GM23338 (cell line): ENCODE results near the gene MORN4. TPM values are rescaled to one million over a fixed set of nuclear protein-coding genes. Genes with fewer than 3 reads are reported as not detected.

Experiments used
- ATAC-seq: fragments of 200-7000 bp; cut with Tn5 transposase; 3 replicates; pipeline ENCODE4 v1.9.1; 2020
- DNase-seq: peaks from one replicate; pipeline ENCODE4 v3.0.0-alpha.2; 2015; ENCODE audit warnings: low spot score
- H2AFZ ChIP-seq: fragments of 200-600 bp; sonication (generic); 2 replicates; pipeline ENCODE4 v1.8.0; 2016; ENCODE audit warnings: antibody characterized with exemption, mild to moderate bottlenecking, moderate library complexity
- H3F3A ChIP-seq: fragments of 200-600 bp; sonication (generic); replicated peaks from 2 replicates; pipeline ENCODE4 v1.8.0; 2017; ENCODE audit warnings: antibody characterized with exemption, mixed run types, low read depth
- H3K27ac ChIP-seq: fragments of 200-600 bp; sonication (generic); 2 replicates; pipeline ENCODE4 v1.6.1; 2016; ENCODE audit warnings: low read depth
- H3K27me3 ChIP-seq: fragments of 200-600 bp; sonication (generic); 2 replicates; pipeline ENCODE4 v1.8.0; 2016; ENCODE audit warnings: mild to moderate bottlenecking, mixed run types, moderate library complexity; ENCODE audit not compliant: insufficient read depth
- H3K36me3 ChIP-seq: fragments of 200-600 bp; sonication (generic); 2 replicates; pipeline ENCODE4 v1.8.0; 2016; ENCODE audit warnings: mild to moderate bottlenecking; ENCODE audit not compliant: insufficient read depth
- H3K4me1 ChIP-seq: fragments of 200-600 bp; sonication (generic); 2 replicates; pipeline ENCODE4 v1.8.0; 2016; ENCODE audit warnings: mild to moderate bottlenecking, moderate library complexity; ENCODE audit not compliant: insufficient read depth
- H3K4me2 ChIP-seq: fragments of 200-600 bp; sonication (generic); 2 replicates; pipeline ENCODE4 v1.7.1; 2017; ENCODE audit warnings: mixed run types
- H3K4me3 ChIP-seq: fragments of 200-600 bp; sonication (generic); 2 replicates; pipeline ENCODE4 v1.6.1; 2016; ENCODE audit warnings: mixed run types
- H3K79me2 ChIP-seq: fragments of 200-600 bp; sonication (generic); replicated peaks from 2 replicates; pipeline ENCODE4 v1.8.0; 2017; ENCODE audit warnings: mild to moderate bottlenecking; ENCODE audit not compliant: insufficient read depth
- H3K9me2 ChIP-seq: fragments of 200-600 bp; sonication (generic); 2 replicates; pipeline ENCODE4 v1.8.0; 2017; ENCODE audit not compliant: insufficient read depth
- H4K20me1 ChIP-seq: fragments of 200-600 bp; sonication (generic); replicated peaks from 2 replicates; pipeline ENCODE4 v1.8.0; 2017; ENCODE audit warnings: mild to moderate bottlenecking; ENCODE audit not compliant: insufficient read depth
- H3K27ac Mint-ChIP-seq: 2 replicates; pipeline ENCODE4 v1.8.0; 2020; ENCODE audit warnings: inconsistent platforms, mild to moderate bottlenecking, moderate library complexity, mixed read lengths
- H3K27me3 Mint-ChIP-seq: 3 replicates; pipeline ENCODE4 v1.8.0; 2022; ENCODE audit warnings: low read depth, mild to moderate bottlenecking, moderate library complexity, mixed read lengths, inconsistent platforms; ENCODE audit not compliant: insufficient read depth, poor library complexity
- H3K36me3 Mint-ChIP-seq: 3 replicates; pipeline ENCODE4 v1.8.0; 2021; ENCODE audit warnings: low read depth, mild to moderate bottlenecking, inconsistent platforms, moderate library complexity, mixed read lengths
- H3K4me1 Mint-ChIP-seq: 3 replicates; pipeline ENCODE4 v1.8.0; 2020; ENCODE audit warnings: mild to moderate bottlenecking, inconsistent platforms, mixed read lengths
- H3K4me3 Mint-ChIP-seq: 3 replicates; pipeline ENCODE4 v1.8.0; 2021; ENCODE audit warnings: moderate library complexity, mild to moderate bottlenecking, inconsistent platforms, mixed read lengths
- H3K9me3 Mint-ChIP-seq: 3 replicates; pipeline ENCODE4 v1.8.0; 2020; ENCODE audit warnings: moderate library complexity, mild to moderate bottlenecking, inconsistent platforms, mixed read lengths
- CREB1 ChIP-seq: fragments of 250-450 bp; sonication (Bioruptor Pico); IDR thresholded peaks from 2 replicates; pipeline ENCODE4 v1.5.0; 2020; ENCODE audit warnings: low read depth, mild to moderate bottlenecking, moderate library complexity
- JUNB ChIP-seq: IDR thresholded peaks from one replicate; pipeline ENCODE4 v1.6.1; 2016; ENCODE audit warnings: antibody characterized with exemption; ENCODE audit not compliant: unreplicated experiment
- NANOG ChIP-seq: IDR thresholded peaks from 2 replicates; pipeline ENCODE4 v1.6.1; 2016; ENCODE audit warnings: antibody characterized with exemption, borderline replicate concordance
- POLR2AphosphoS5 ChIP-seq: IDR thresholded peaks from 2 replicates; pipeline ENCODE4 v1.6.1; 2016; ENCODE audit warnings: antibody characterized with exemption, low read depth
- STAT1 ChIP-seq: IDR thresholded peaks from one replicate; pipeline ENCODE4 v1.6.1; 2016; ENCODE audit warnings: antibody characterized with exemption; ENCODE audit not compliant: unreplicated experiment
- ZNF114 ChIP-seq: fragments of 250-450 bp; sonication (Bioruptor Pico); IDR thresholded peaks from 2 replicates; pipeline ENCODE4 v1.5.0; 2020; ENCODE audit warnings: mild to moderate bottlenecking, moderate library complexity
- ZNF331 ChIP-seq: fragments of 250-450 bp; sonication (Bioruptor Pico); IDR thresholded peaks from 2 replicates; pipeline ENCODE4 v1.5.0; 2020; ENCODE audit warnings: low read depth, mild to moderate bottlenecking, moderate library complexity
- polyA plus RNA-seq: library from polyadenylated mRNA; unstranded; fragments of >200 nt; fragmentation: Nextera tagmentation; extraction: Ambion mirVana; gene quantifications from 2 replicates; pipeline ENCODE4 v1.2.1, GENCODE V29; 2016
- total RNA-seq: library from RNA; depleted of rRNA; stranded (reverse); fragments of >200 nt; shearing (Covaris generic); gene quantifications from 2 replicates; pipeline ENCODE4 v1.2.3, GENCODE V29; 2014
- TF ChIP-seq, protein P1 (sequence below): fragments of 250-450 bp; sonication (Bioruptor Pico); IDR thresholded peaks from 2 replicates; pipeline ENCODE4 v1.5.0; 2020; ENCODE audit warnings: mild to moderate bottlenecking, moderate library complexity
- TF ChIP-seq, protein P2 (sequence below), 2 experiments: fragments of 200-600 bp in 1 of 2; sonication (generic) in 1 of 2; conservative IDR thresholded peaks; 2 replicates each; pipeline versions ENCODE4 v1.5.1 to v1.6.1; 2016 to 2017; ENCODE audit warnings: antibody characterized with exemption in 2 of 2, low read depth in 2 of 2, mild to moderate bottlenecking in 2 of 2, moderate library complexity in 1 of 2
- TF ChIP-seq, protein P3 (sequence below): IDR thresholded peaks from one replicate; pipeline ENCODE4 v1.6.1; 2018; ENCODE audit warnings: antibody characterized with exemption; ENCODE audit not compliant: unreplicated experiment

Gene MORN4
- total and polyA plus RNA-seq, 2 experiments from 2014 or later, result 9.0 to 50.0 TPM

- DNase-seq (no peak), ATAC-seq (no peak)
- Mint-ChIP-seq H3K9me3 (no peaks in the 10 kb centered on the region), H3K36me3 (no peaks in the 10 kb centered on the region), H3K4me1 (no peaks in the 10 kb centered on the region), H3K27ac (no peak overlapping the region), H3K27me3 (peaks cover 6% of the 10 kb centered on the region), H3K4me3 (no peak overlapping the region)
- Histone ChIP-seq H3K4me2 (no peak overlapping the region), H4K20me1 (no peaks in the 10 kb centered on the region), H3K4me1 (no peaks in the 10 kb centered on the region), H3K36me3 (no peaks in the 10 kb centered on the region), H3K4me3 (no peak overlapping the region), H3K27me3 (no peaks in the 10 kb centered on the region), H3F3A (no peaks in the 10 kb centered on the region), H3K9me2 (0 out of 2 replicates have a peak, but pooled peaks cover 3% of the 10 kb centered on the region), H2AFZ (no peak overlapping the region), H3K27ac (no peak overlapping the region), H3K79me2 (no peaks in the 10 kb centered on the region)
- TF ChIP-seq ZNF331 (CRISPR knock-in tag), result no peak
- no peak for TF ChIP-seq NANOG
Observed at GRCh38 chr10:97590082-97590747, 43.1 kb downstream of the MORN4 start.

DNA sequence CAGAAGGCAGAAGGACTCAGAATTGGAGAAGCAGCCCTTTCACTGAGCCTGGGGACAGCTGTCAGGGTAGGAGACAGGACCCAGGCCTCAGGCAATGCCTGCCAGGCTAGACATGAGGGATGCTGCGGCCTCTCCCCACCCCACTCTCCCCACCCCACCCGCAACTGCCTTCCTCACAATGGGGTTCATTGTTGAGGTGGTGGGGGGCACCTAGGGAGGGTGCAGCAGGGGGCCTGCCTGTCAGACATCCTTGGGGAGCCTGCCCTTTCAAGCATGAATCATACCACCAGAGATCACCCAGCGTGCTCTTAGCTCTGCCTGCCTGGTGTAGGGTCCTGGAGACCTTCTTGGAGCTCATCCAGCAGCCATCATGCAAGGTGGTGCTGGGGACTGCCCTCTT is 43.8 kb downstream of the MORN4 start, which contains the start of gene C10orf62:
TSS of gene C10orf62 (plus strand) at position 243 of the 400 bp plus-strand sequence. CDS start 177 bp downstream, outside the sequence.
- Histone ChIP-seq H3K4me3 (no peak within 1 kb of the TSS), H3K27ac (no peak within 1 kb of the TSS), H3F3A (no peaks in the 10 kb centered on the region), H3K4me1 (no peaks in the 10 kb centered on the region), H3K4me2 (no peak within 1 kb of the TSS), H3K79me2 (no peaks in the 10 kb centered on the region), H3K27me3 (no peaks in the 10 kb centered on the region), H3K36me3 (no peaks in the 10 kb centered on the region), H3K9me2 (0 out of 2 replicates have a peak, but pooled peaks cover 3% of the 10 kb centered on the region), H2AFZ (no peak within 1 kb of the TSS), H4K20me1 (no peaks in the 10 kb centered on the region)
- Mint-ChIP-seq H3K9me3 (no peaks in the 10 kb centered on the region), H3K27ac (no peak within 1 kb of the TSS), H3K27me3 (peaks cover 4% of the 10 kb centered on the region), H3K4me1 (peaks cover 1% of the 10 kb centered on the region; the same call in 1 of the 3 replicates), H3K36me3 (no peaks in the 10 kb centered on the region), H3K4me3 (no peak within 1 kb of the TSS)
- DNase-seq (no peak), ATAC-seq (no peak)
- TF ChIP-seq, protein P1, sequence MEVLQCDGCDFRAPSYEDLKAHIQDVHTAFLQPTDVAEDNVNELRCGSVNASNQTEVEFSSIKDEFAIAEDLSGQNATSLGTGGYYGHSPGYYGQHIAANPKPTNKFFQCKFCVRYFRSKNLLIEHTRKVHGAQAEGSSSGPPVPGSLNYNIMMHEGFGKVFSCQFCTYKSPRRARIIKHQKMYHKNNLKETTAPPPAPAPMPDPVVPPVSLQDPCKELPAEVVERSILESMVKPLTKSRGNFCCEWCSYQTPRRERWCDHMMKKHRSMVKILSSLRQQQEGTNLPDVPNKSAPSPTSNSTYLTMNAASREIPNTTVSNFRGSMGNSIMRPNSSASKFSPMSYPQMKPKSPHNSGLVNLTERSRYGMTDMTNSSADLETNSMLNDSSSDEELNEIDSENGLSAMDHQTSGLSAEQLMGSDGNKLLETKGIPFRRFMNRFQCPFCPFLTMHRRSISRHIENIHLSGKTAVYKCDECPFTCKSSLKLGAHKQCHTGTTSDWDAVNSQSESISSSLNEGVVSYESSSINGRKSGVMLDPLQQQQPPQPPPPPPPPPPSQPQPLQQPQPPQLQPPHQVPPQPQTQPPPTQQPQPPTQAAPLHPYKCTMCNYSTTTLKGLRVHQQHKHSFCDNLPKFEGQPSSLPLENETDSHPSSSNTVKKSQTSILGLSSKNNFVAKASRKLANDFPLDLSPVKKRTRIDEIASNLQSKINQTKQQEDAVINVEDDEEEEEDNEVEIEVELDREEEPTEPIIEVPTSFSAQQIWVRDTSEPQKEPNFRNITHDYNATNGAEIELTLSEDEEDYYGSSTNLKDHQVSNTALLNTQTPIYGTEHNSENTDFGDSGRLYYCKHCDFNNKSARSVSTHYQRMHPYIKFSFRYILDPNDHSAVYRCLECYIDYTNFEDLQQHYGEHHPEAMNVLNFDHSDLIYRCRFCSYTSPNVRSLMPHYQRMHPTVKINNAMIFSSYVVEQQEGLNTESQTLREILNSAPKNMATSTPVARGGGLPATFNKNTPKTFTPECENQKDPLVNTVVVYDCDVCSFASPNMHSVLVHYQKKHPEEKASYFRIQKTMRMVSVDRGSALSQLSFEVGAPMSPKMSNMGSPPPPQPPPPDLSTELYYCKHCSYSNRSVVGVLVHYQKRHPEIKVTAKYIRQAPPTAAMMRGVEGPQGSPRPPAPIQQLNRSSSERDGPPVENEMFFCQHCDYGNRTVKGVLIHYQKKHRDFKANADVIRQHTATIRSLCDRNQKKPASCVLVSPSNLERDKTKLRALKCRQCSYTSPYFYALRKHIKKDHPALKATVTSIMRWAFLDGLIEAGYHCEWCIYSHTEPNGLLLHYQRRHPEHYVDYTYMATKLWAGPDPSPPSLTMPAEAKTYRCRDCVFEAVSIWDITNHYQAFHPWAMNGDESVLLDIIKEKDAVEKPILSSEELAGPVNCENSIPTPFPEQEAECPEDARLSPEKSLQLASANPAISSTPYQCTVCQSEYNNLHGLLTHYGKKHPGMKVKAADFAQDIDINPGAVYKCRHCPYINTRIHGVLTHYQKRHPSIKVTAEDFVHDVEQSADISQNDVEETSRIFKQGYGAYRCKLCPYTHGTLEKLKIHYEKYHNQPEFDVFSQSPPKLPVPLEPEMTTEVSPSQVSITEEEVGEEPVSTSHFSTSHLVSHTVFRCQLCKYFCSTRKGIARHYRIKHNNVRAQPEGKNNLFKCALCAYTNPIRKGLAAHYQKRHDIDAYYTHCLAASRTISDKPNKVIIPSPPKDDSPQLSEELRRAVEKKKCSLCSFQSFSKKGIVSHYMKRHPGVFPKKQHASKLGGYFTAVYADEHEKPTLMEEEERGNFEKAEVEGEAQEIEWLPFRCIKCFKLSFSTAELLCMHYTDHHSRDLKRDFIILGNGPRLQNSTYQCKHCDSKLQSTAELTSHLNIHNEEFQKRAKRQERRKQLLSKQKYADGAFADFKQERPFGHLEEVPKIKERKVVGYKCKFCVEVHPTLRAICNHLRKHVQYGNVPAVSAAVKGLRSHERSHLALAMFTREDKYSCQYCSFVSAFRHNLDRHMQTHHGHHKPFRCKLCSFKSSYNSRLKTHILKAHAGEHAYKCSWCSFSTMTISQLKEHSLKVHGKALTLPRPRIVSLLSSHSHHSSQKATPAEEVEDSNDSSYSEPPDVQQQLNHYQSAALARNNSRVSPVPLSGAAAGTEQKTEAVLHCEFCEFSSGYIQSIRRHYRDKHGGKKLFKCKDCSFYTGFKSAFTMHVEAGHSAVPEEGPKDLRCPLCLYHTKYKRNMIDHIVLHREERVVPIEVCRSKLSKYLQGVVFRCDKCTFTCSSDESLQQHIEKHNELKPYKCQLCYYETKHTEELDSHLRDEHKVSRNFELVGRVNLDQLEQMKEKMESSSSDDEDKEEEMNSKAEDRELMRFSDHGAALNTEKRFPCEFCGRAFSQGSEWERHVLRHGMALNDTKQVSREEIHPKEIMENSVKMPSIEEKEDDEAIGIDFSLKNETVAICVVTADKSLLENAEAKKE (CRISPR knock-in tag), result no peak
- TF ChIP-seq CREB1 (no peak), ZNF114 (CRISPR knock-in tag) (no peak), POLR2AphosphoS5 (no peak), JUNB (no peak), STAT1 (no peak), ZNF331 (CRISPR knock-in tag) (no peak)
- TF ChIP-seq, protein P2, sequence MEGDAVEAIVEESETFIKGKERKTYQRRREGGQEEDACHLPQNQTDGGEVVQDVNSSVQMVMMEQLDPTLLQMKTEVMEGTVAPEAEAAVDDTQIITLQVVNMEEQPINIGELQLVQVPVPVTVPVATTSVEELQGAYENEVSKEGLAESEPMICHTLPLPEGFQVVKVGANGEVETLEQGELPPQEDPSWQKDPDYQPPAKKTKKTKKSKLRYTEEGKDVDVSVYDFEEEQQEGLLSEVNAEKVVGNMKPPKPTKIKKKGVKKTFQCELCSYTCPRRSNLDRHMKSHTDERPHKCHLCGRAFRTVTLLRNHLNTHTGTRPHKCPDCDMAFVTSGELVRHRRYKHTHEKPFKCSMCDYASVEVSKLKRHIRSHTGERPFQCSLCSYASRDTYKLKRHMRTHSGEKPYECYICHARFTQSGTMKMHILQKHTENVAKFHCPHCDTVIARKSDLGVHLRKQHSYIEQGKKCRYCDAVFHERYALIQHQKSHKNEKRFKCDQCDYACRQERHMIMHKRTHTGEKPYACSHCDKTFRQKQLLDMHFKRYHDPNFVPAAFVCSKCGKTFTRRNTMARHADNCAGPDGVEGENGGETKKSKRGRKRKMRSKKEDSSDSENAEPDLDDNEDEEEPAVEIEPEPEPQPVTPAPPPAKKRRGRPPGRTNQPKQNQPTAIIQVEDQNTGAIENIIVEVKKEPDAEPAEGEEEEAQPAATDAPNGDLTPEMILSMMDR (conservative IDR thresholded peaks at IDR 0.05; ENCODE audit: low read depth in 2 of 2), result no peak
- TF ChIP-seq, protein P3, sequence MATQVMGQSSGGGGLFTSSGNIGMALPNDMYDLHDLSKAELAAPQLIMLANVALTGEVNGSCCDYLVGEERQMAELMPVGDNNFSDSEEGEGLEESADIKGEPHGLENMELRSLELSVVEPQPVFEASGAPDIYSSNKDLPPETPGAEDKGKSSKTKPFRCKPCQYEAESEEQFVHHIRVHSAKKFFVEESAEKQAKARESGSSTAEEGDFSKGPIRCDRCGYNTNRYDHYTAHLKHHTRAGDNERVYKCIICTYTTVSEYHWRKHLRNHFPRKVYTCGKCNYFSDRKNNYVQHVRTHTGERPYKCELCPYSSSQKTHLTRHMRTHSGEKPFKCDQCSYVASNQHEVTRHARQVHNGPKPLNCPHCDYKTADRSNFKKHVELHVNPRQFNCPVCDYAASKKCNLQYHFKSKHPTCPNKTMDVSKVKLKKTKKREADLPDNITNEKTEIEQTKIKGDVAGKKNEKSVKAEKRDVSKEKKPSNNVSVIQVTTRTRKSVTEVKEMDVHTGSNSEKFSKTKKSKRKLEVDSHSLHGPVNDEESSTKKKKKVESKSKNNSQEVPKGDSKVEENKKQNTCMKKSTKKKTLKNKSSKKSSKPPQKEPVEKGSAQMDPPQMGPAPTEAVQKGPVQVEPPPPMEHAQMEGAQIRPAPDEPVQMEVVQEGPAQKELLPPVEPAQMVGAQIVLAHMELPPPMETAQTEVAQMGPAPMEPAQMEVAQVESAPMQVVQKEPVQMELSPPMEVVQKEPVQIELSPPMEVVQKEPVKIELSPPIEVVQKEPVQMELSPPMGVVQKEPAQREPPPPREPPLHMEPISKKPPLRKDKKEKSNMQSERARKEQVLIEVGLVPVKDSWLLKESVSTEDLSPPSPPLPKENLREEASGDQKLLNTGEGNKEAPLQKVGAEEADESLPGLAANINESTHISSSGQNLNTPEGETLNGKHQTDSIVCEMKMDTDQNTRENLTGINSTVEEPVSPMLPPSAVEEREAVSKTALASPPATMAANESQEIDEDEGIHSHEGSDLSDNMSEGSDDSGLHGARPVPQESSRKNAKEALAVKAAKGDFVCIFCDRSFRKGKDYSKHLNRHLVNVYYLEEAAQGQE, result no peak
